Liver (tissue), 3 donors: ENCODE data around the gene GPD2.

Experiments used
- ATF3 ChIP-seq: IDR thresholded peaks from 2 replicates; pipeline ENCODE4 v1.6.1; 2016; ENCODE audit warnings: antibody characterized with exemption
- CTCF ChIP-seq: fragments of 150-350 bp; IDR thresholded peaks from 2 replicates; pipeline ENCODE4 v1.5.1; 2017; ENCODE audit warnings: improper control_type of control experiment, low read depth, low read length; ENCODE audit not compliant: missing input control
- EGR1 ChIP-seq, 2 donors: IDR thresholded peaks; 2 replicates each; pipeline ENCODE4 v1.6.1; 2016 to 2018; ENCODE audit warnings: antibody characterized with exemption in 2 of 2, low read depth in 2 of 2
- FOXA1 ChIP-seq: IDR thresholded peaks from 2 replicates; pipeline ENCODE4 v1.6.1; 2016; ENCODE audit warnings: antibody characterized with exemption
- GABPA ChIP-seq, 2 donors: IDR thresholded peaks in 1 of 2; conservative IDR thresholded peaks in 1 of 2; 2 replicates each; pipeline ENCODE4 v1.6.1; 2016; ENCODE audit warnings: antibody characterized with exemption in 2 of 2, mild to moderate bottlenecking in 1 of 2, moderate library complexity in 1 of 2
- HNF4G ChIP-seq: IDR thresholded peaks from 2 replicates; pipeline ENCODE4 v1.6.1; 2016; ENCODE audit warnings: antibody characterized with exemption
- MAX ChIP-seq: IDR thresholded peaks from 2 replicates; pipeline ENCODE4 v1.6.1; 2016; ENCODE audit warnings: antibody characterized with exemption
- NR2F2 ChIP-seq: IDR thresholded peaks from 2 replicates; pipeline ENCODE4 v1.6.1; 2016; ENCODE audit warnings: antibody characterized with exemption
- REST ChIP-seq: IDR thresholded peaks from 2 replicates; pipeline ENCODE4 v1.6.1; 2016; ENCODE audit warnings: antibody characterized with exemption, mild to moderate bottlenecking
- SP1 ChIP-seq: IDR thresholded peaks from 2 replicates; pipeline ENCODE4 v1.6.1; 2018; ENCODE audit warnings: antibody characterized with exemption, mild to moderate bottlenecking
- TAF1 ChIP-seq: conservative IDR thresholded peaks from 2 replicates; pipeline ENCODE4 v1.6.1; 2016; ENCODE audit warnings: antibody characterized with exemption, mild to moderate bottlenecking
- ZBTB33 ChIP-seq: IDR thresholded peaks from 2 replicates; pipeline ENCODE4 v1.6.1; 2016; ENCODE audit warnings: antibody characterized with exemption
- donor health status: healthy.
- donor health status: healthy.

GRCh38 chr2:156457523-156458517 lies 21.6 kb downstream of the GPD2 start:
- no peak for TF ChIP-seq CTCF
- TF ChIP-seq ATF3 = no peak
- no peak for TF ChIP-seq TAF1
- no peak for TF ChIP-seq GABPA (IDR thresholded peaks at IDR 0.05 in 1 of 2, conservative IDR thresholded peaks at IDR 0.05 in 1 of 2)
- no peak for TF ChIP-seq REST
- TF ChIP-seq SP1 = no peak
- no peak for TF ChIP-seq FOXA1
- TF ChIP-seq EGR1 (IDR thresholded peaks at IDR 0.05; ENCODE audit: low read depth in 2 of 2) = no peak
- TF ChIP-seq MAX = no peak
- no peak for TF ChIP-seq NR2F2
- TF ChIP-seq ZBTB33 = no peak
- TF ChIP-seq HNF4G = no peak
